ENCODE results near the gene BAHCC1. TPM values are rescaled to one million over a fixed set of nuclear protein-coding genes. Genes with fewer than 3 reads are reported as not detected.

Gene BAHCC1
- total and polyA plus RNA-seq, 2 donors (not counting 3 experiments of a cell fraction or from before 2014, with no cell fraction given): 4.7 to 11.6 TPM

GRCh38 chr17:81409190-81409935 lies 14.1 kb downstream of the BAHCC1 start:
- Histone ChIP-seq H3K79me2 (ENCODE audit: control insufficient read depth, insufficient read depth, low read length) (no peaks in the 10 kb centered on the region), H3K27ac (ENCODE audit: insufficient read depth, low read depth, low read length) (no peak overlapping the region), H3K9ac (replicated peaks; ENCODE audit: extremely low read depth, insufficient read depth, low read length) (no peak overlapping the region), H3K4me3 (replicated peaks in 1 of 3; ENCODE audit: insufficient read depth in 1 of 3, low read depth in 1 of 3, low read length in 3 of 3) (no peak overlapping the region), H3K9me3 (replicated peaks; ENCODE audit: control insufficient read depth, insufficient read depth, low read length) (no peaks in the 10 kb centered on the region), H3K36me3 (ENCODE audit: control insufficient read depth in 2 of 2, extremely low read depth in 1 of 2, insufficient read depth in 2 of 2, low read length in 2 of 2) (no peaks in the 10 kb centered on the region), H3K27me3 (ENCODE audit: control insufficient read depth in 2 of 2, insufficient read depth in 2 of 2, low read length in 2 of 2) (no peaks in the 10 kb centered on the region), H3K9me1 (replicated peaks; ENCODE audit: control insufficient read depth, extremely low read depth, insufficient read depth, low read length) (no peaks in the 10 kb centered on the region), H4K20me1 (replicated peaks; ENCODE audit: control insufficient read depth, extremely low read depth, insufficient read depth, low read length) (no peaks in the 10 kb centered on the region), H3K4me1 (ENCODE audit: control insufficient read depth, extremely low read depth, insufficient read depth, low read length) (peaks cover 9% of the 10 kb centered on the region), H2AFZ (ENCODE audit: low read depth, low read length) (no peak overlapping the region), H3K4me2 (ENCODE audit: insufficient read depth, low read length) (no peak overlapping the region)
- DNase-seq (ENCODE audit: low read depth, low spot score): no peak
- dilution Hi-C loops (cut with MboI; ENCODE audit: extremely low pct_ligation_motif_present, low sequenced_read_pairs) (no loop called here), intact Hi-C loops (cut with micrococcal nuclease) (no loop called here)
- TF ChIP-seq, protein P1, sequence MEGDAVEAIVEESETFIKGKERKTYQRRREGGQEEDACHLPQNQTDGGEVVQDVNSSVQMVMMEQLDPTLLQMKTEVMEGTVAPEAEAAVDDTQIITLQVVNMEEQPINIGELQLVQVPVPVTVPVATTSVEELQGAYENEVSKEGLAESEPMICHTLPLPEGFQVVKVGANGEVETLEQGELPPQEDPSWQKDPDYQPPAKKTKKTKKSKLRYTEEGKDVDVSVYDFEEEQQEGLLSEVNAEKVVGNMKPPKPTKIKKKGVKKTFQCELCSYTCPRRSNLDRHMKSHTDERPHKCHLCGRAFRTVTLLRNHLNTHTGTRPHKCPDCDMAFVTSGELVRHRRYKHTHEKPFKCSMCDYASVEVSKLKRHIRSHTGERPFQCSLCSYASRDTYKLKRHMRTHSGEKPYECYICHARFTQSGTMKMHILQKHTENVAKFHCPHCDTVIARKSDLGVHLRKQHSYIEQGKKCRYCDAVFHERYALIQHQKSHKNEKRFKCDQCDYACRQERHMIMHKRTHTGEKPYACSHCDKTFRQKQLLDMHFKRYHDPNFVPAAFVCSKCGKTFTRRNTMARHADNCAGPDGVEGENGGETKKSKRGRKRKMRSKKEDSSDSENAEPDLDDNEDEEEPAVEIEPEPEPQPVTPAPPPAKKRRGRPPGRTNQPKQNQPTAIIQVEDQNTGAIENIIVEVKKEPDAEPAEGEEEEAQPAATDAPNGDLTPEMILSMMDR (IDR thresholded peaks at IDR 0.05; ENCODE audit: extremely low read depth in 1 of 2, insufficient read depth in 1 of 2, low read depth in 1 of 2, low read length in 2 of 2): no peak
- TF ChIP-seq POLR2AphosphoS5 (IDR thresholded peaks at IDR 0.05; ENCODE audit: insufficient read depth, low read depth, low read length): no peak
- TF ChIP-seq POLR2A (IDR thresholded peaks at IDR 0.05; ENCODE audit: low read depth, low read length): no peak
- TF ChIP-seq FOS (IDR thresholded peaks at IDR 0.05; ENCODE audit: borderline replicate concordance, insufficient read depth, low read length): no peak
- TF ChIP-seq, protein P2, sequence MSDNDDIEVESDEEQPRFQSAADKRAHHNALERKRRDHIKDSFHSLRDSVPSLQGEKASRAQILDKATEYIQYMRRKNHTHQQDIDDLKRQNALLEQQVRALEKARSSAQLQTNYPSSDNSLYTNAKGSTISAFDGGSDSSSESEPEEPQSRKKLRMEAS (IDR thresholded peaks at IDR 0.05; ENCODE audit: insufficient read depth, insufficient read length): no peak
- TF ChIP-seq GATA2 (IDR thresholded peaks at IDR 0.05; ENCODE audit: insufficient read depth, insufficient read length, low read depth, low read length): no peak
- TF ChIP-seq MYC (IDR thresholded peaks at IDR 0.05; ENCODE audit: low read depth, low read length): no peak
- TF ChIP-seq JUN (IDR thresholded peaks at IDR 0.05; ENCODE audit: borderline replicate concordance, insufficient read depth, insufficient read length, low read depth): no peak
- no peak for TF ChIP-seq EZH2 (IDR thresholded peaks at IDR 0.05; ENCODE audit: borderline replicate concordance, low read depth, low read length, severe bottlenecking)
- FAIRE-seq: no peak
- ChIA-PET POLR2A (no interaction called here), CTCF (interaction anchor here (0.9 to 1.3 kb wide), 2 partner anchors 13 to 31 kb away, joined by 3 read pairs; no protein-coding TSS in a partner anchor)
- BruUV-seq (replicated peaks): no TSS peak

Data from endothelial cell of umbilical vein (primary cell).